GM12892 (cell line): ENCODE measurements around the gene NBPF6.
"Not testable (repeated sequence)": the region's sequence is repeated elsewhere in the genome, so short reads cannot be mapped to it uniquely, and the experiment has no call there.

Experiments used
- POLR2A ChIP-seq: IDR thresholded peaks from 2 replicates; pipeline ENCODE4 v1.6.1; 2011; ENCODE audit warnings: low read depth, low read length, control low read depth
- POLR2AphosphoS5 ChIP-seq: IDR thresholded peaks from 2 replicates; pipeline ENCODE4 v1.6.1; 2011; ENCODE audit warnings: low read depth, low read length, control low read depth

DNA sequence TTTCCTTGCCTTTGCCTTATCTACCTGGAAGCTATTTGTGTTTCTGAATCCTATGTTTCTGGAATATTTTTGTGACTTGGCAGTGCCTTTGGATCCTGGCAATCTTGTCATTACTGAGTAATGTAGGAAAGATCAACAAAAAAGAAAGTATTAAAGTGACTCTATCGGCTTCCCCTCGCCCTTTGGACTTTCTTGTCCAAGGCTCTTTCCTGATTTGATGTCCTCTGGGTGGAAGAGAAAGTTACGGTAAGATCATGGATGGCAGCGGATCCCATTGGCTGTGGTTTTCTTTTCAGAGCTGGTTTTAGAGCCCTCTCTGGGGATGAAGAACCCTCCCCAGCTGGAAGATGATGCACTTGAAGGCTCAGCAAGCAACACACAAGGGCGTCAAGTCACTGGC lies 17.0 kb downstream of the NBPF6 start:
- not testable (repeated sequence) for TF ChIP-seq POLR2AphosphoS5, POLR2A
